Progenitor cell of endocrine pancreas (in vitro differentiated cells): ENCODE data around the gene SBK1. TPM values are rescaled to one million over a fixed set of nuclear protein-coding genes. Genes with fewer than 3 reads are reported as not detected.

Experiments
- DNase-seq: peaks from one replicate; pipeline ENCODE4 v3.0.0; 2021; ENCODE audit warnings: low spot score; ENCODE audit not compliant: unreplicated experiment
- H3K27ac Mint-ChIP-seq: 2 replicates; pipeline ENCODE4 v1.8.0; 2021; ENCODE audit warnings: mild to moderate bottlenecking, moderate library complexity, mixed read lengths
- H3K27me3 Mint-ChIP-seq: 2 replicates; pipeline ENCODE4 v1.8.0; 2021; ENCODE audit warnings: mixed read lengths
- H3K36me3 Mint-ChIP-seq: 2 replicates; pipeline ENCODE4 v1.8.0; 2022; ENCODE audit warnings: mixed read lengths; ENCODE audit not compliant: insufficient read depth
- H3K4me1 Mint-ChIP-seq: 2 replicates; pipeline ENCODE4 v1.8.0; 2021; ENCODE audit warnings: low read depth, mixed read lengths
- H3K4me3 Mint-ChIP-seq: 2 replicates; pipeline ENCODE4 v1.8.0; 2021; ENCODE audit warnings: low read depth, mild to moderate bottlenecking, moderate library complexity, mixed read lengths
- H3K9me3 Mint-ChIP-seq: 2 replicates; pipeline ENCODE4 v1.8.0; 2021; ENCODE audit warnings: low read depth, mixed read lengths
- CTCF ChIP-seq: fragments of 200-600 bp; sonication (generic); IDR thresholded peaks from one replicate; pipeline ENCODE4 v1.5.0; 2021; ENCODE audit warnings: antibody characterized with exemption, mild to moderate bottlenecking; ENCODE audit not compliant: unreplicated experiment
- total RNA-seq: library from RNA; stranded (reverse); gene quantifications from 2 replicates; pipeline ENCODE4 v1.2.1, GENCODE V29; 2021

Gene SBK1
- total RNA-seq, 1 donor from 2014 or later: 91.2 TPM

GRCh38 chr16:28289048-28289447 is 3.3 kb upstream of the SBK1 start:
- no peak for DNase-seq
- peaks cover 15% of the 10 kb centered on the region for H3K4me1 Mint-ChIP-seq
- no peak for TF ChIP-seq CTCF
- H3K4me3 Mint-ChIP-seq: no peak overlapping the region
- H3K36me3 Mint-ChIP-seq: peaks cover 2% of the 10 kb centered on the region
- no peaks in the 10 kb centered on the region for H3K9me3 Mint-ChIP-seq
- H3K27me3 Mint-ChIP-seq: no peaks in the 10 kb centered on the region
- peak overlapping the region; percentile 3 for H3K27ac Mint-ChIP-seq

DNA sequence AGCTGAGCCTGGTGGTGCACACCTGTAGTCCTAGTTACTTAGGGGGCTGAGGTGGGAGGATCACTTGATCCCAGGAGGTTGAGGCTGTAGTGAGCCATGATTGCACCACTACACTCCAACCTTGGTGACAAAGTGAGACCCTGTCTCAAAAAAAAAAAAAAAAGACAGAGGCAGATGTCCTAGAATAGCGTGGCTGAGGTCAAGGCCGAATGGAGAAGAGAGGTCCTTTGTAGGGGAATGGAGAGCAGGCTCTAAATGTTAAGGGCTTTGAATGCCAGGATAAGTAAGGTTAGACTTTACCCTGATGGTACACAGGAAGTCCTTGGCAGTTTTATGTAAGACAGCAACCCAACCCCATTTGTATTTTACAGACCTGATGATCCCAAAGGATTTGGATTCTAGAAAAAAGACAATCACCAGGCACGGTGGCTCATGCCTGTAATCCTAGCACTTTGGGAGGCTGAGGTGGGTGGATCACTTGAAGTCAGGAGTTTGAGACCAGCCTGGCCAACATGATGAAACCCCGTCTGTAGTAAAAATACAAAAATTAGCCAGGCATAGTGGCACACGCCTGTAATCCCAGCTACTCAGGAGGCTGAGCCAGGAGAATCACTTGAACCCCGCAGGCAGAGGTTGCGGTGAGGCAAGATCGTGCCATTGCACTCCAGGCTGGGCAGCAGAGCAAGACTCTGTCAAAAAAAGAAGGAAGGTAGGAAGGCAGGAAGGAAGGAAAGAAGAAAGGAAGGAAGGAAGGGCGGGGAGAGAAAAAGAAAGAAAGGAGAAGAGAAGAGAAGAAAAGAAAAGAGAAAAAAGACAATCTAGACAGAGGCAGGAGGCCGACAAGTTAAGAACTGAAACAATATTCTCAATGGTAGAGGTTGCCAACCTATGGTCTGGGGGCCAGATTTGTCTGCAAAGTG is 2.1 kb upstream of the SBK1 start:
- peaks cover 2% of the 10 kb centered on the region for H3K36me3 Mint-ChIP-seq
- DNase-seq: no peak
- H3K27ac Mint-ChIP-seq: no peak overlapping the region
- TF ChIP-seq CTCF: no peak
- no peaks in the 10 kb centered on the region for H3K9me3 Mint-ChIP-seq
- peak overlapping the region; percentile 50 for H3K4me3 Mint-ChIP-seq
- no peaks in the 10 kb centered on the region for H3K27me3 Mint-ChIP-seq
- H3K4me1 Mint-ChIP-seq: peaks cover 24% of the 10 kb centered on the region

GRCh38 chr16:28290859-28291254 is 1.5 kb upstream of the SBK1 start:
- H3K27ac Mint-ChIP-seq: peak overlapping the region; percentile 82
- H3K36me3 Mint-ChIP-seq: peaks cover 2% of the 10 kb centered on the region
- H3K4me1 Mint-ChIP-seq: peaks cover 29% of the 10 kb centered on the region
- H3K27me3 Mint-ChIP-seq: no peaks in the 10 kb centered on the region
- H3K9me3 Mint-ChIP-seq: no peaks in the 10 kb centered on the region
- H3K4me3 Mint-ChIP-seq: peak overlapping the region; percentile 69
- DNase-seq: no peak
- TF ChIP-seq CTCF: no peak

GRCh38 chr16:28292731-28293600 is 641 bp downstream of the SBK1 start:
- Mint-ChIP-seq H3K27ac (peak overlapping the region; percentile 95), H3K36me3 (peaks cover 4% of the 10 kb centered on the region), H3K4me1 (peaks cover 34% of the 10 kb centered on the region), H3K27me3 (no peaks in the 10 kb centered on the region), H3K4me3 (peak overlapping the region; percentile 94), H3K9me3 (no peaks in the 10 kb centered on the region)
- peak; percentile 65 for DNase-seq
- TF ChIP-seq CTCF: no peak

- no peak for DNase-seq
- no peaks in the 10 kb centered on the region for H3K27me3 Mint-ChIP-seq
- H3K4me1 Mint-ChIP-seq: peaks cover 40% of the 10 kb centered on the region
- no peak for TF ChIP-seq CTCF
- peak overlapping the region; percentile 92 for H3K27ac Mint-ChIP-seq
- peaks cover 4% of the 10 kb centered on the region for H3K36me3 Mint-ChIP-seq
- peak overlapping the region; percentile 94 for H3K4me3 Mint-ChIP-seq
- H3K9me3 Mint-ChIP-seq: no peaks in the 10 kb centered on the region
Measured at GRCh38 chr16:28293601-28293960, 1.3 kb downstream of the SBK1 start.
